GM19240 (cell line): ENCODE results near the gene POLK.
"Not testable (repeated sequence)": the region's sequence is repeated elsewhere in the genome, so short reads cannot be mapped to it uniquely, and the experiment has no call there.

Experiments
- DNase-seq: peaks from one replicate; pipeline ENCODE4 v3.0.0; 2011; ENCODE audit warnings: low spot score; ENCODE audit not compliant: insufficient read length

Gene POLK

DNA sequence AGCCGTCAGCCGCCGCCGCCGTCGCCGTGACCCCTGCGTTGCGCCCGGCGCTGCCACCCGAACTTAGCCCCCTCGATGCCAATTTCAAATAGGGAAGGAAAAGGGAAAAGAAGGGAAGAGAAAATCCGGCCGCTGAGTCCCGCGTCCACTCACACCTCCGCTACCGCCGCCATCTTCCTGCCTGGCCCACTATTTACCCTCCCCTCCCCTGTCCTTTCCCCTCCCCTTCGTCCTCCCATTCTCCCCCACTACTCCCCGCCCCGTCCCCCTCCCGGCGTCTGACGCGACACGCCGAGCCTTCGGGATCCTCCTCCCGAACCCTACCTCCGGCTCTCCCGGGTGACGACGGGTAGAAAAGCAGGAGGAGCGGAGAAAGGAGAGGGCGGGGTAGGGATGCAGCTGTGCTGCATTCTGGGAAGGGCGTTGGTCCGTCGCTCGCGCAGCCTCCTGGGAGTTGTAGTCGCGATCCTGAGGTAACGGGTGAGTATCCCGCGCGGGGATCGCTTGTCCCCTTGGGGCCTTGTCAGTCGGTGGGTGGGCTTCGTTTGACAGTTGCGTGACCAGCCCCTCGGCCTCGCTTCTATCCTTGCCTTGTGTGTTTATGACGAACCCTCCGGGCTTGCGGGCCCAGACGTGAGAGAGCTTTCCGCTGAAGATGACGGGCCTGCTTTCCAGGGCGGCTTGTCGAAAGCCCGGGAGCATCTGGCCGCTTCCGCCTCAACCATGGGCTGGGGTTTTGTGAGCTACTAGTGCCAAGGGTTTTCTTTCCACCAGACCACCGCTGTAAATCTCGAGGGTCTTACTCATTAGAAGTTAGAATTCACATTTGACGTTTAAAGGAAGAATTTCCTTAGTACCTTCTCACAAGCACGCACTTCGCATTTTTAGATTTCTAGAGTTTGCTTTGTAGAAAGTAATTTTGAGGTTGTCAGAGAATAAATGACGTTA lies at the start of gene POLK, which contains the start of gene CERT1:
Gene POLK, plus strand, starts transcription at position 457 of the 948 bp plus-strand sequence.
Gene CERT1, minus strand, starts transcription at position 195 of the 948 bp plus-strand sequence. CDS start 422 bp downstream, outside the sequence.
- DNase-seq = peak; percentile 43

DNA sequence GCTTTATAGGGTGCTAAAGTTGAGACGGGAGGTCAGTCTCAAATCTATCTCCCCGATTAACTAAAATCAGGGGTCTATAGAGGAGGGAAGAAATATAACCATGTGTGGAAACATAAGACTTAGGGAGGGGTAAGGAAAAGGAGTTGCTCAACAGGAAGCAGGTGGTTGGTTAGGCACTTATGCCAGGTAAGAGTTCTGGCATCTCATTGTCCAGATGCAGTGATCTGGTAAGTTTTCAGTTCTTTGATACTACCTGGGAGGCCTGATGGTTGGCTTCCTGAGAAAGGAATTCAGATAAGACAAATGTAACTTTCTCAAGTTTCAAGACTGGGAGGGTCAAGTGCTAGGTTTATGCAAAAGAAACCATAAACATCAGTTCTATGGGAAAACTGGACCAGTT lies 48.0 kb upstream of the POLK start:
- no peak for DNase-seq

DNA sequence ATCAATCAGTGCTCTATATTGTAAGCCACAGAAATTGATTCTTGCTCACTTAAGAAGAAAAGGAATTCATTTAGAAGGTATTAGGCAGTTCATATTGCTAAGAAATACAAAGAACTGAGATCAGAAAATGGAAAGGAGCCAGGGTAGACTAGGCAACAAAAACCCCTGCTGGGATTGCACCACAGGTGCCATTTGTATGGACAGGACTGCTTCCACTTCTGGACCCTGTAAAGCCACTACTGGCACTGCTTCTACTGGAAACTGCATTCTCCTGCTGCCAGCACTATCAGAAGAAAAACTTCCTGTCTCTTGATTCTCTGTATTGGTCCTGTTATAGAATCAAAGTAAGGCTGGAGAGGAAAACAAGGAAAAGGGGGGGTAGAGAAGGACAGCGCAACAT lies 46.2 kb upstream of the POLK start:
- DNase-seq = no peak

DNA sequence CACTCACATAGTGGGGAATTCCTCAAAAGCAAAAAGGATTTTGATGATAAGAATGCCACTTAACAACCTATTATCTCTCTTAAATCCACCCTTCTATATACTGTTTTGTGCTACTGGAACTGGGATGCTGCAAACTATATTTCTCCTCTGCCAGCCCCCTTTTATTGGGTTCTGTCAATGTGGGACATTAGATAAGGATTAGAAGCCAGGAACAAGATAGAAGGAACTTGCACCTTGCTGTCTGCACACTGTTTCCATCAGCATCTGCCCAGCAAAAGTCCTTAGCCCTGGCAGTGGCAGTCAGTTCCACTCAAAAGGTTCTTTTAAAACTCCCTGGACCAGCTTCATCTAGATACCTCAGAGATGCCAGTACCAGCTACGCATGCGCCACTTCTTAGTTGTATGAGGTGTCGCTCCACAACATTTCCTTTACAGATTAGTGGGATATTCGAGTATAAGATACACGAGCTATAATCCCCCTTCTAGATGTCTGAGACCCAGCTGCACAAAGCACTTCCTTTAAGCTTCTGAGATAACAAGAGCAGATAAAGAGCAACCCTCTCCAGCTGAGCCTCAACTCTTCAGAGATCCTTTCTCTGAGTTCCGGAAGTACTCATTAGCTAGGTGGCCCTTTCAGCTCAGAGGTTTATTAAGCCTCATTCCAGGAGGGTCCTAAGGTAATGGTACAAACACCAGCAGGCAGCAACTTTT lies 45.5 kb upstream of the POLK start:
- no peak for DNase-seq

DNA sequence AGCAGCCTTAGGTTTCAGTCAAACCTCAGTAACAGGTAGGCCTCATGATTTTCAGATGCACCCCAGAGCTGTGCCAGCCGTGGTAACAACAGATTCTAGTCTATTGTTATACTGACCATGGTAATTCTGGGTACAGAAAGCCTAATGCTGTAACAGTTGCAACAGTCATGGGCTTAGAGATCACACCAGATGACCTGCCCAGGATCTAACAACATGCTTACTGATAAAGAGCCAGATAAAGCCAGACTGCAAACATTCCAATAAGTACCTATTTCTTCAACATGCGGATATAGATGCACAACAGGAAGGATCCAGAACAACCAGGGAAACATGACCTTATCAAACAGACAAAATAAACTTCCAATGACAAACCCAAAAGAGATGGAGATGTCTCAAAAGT lies 43.1 kb upstream of the POLK start:
- DNase-seq = no peak

DNA sequence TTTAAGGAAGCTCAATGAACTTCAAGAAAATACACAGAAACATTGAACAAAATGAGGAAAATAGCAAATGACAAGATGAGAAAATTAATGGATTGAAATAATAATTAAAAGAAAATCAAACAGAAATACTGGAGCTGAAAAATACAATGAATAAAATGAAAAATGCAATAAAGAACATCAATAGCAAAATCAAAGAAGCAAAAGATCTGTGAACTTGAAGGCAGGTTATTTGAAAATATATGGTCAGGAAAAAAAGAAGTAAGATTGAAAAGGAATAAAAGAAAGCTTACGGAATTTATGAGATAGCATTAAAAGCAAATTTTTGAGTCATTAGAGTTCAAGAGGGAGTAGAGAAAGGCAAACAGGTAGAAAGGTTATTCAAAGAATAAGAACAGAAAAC lies 42.7 kb upstream of the POLK start:
- no peak for DNase-seq

DNA sequence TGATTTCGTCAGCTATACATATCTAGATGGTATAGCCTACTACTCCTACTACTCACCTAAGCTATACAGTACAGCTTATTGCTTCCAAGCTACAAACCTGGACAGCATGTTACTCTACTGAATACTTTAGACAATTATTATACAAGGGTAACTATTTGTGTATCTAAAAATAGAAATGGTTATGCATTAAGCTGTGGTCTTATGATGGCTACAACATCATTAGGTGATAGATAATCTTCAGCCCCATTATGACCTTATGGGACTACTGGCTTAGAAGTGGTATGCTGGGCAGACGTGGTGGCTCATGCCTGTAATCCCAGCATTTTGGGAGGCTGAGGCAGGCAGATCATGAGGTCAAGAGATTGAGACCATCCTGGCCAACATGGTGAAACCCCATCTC lies 40.5 kb upstream of the POLK start:
- DNase-seq = no peak

DNA sequence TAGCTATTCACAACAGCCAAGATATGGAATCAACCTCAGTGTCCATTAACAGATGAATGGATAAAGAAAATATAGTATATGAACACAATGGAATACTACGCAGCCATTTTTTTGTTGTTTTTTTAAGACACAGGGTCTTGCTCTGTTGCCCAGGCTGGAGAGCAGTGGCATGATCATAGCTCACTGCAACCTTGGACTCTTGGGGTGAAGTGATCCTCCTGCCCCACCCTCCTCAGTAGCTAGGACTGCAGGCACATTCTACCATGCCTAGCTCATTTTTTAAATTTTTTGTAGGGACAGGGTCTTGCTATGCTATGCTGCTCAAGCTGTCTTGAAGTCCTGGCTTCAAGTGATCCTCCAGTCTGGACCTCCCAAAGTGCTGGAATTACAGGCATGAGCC lies 38.7 kb upstream of the POLK start:
- no peak for DNase-seq

DNA sequence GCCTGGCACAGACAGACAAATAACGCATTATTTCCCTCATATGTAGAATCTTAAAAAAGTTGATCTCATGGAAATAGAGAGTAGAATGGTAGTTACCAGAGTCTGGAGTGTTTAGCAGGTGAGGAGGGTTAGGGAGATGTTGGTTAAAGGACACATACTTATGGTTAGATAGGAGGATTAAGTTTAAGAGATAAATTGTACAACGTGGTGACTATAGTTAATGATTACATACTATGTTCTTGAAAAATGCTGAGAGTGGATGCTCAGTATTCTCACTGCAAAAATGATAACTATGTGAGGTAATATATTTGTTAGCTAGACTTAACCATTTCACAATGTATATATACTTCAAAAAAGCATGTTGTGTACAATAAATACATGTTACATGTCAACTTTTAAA lies 38.2 kb upstream of the POLK start:
- DNase-seq = no peak

DNA sequence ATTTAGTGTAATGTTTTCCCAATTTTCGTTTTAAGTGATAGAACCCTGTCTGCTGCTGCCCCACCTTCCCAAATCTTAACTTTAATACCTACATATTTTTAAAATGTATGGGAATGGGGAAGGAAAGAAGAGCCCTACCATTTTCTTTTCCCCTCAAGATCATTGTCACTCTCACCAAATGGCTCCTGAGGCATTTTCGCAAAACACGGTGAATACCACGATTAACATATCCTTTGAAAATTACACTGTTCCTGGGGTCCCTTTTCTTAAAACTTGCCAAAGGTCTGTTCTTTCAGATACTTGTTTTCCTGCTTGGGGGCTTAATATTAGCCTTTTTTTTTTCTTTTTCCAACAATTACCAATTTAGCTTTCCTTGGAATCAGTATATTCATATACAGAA lies 36.3 kb upstream of the POLK start:
- DNase-seq = no peak

DNA sequence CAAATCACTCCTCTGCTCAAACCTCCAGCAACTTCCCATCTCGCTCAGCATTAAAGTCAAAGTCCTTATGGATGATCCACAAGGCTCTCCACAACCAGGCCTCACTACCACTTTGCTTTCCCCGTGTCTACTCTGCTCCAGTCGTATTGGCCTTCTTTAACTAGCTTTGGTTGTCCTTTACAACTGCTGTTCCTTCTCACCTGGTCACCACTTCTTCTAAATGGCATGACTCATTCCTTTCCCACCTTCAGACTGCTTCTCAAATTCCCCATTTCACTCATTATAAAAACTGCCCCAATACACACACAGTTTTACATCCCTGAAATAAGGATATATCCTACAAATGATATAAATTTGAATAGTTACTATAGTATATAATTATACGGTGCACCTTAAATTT lies 30.7 kb upstream of the POLK start:
- DNase-seq = no peak

DNA sequence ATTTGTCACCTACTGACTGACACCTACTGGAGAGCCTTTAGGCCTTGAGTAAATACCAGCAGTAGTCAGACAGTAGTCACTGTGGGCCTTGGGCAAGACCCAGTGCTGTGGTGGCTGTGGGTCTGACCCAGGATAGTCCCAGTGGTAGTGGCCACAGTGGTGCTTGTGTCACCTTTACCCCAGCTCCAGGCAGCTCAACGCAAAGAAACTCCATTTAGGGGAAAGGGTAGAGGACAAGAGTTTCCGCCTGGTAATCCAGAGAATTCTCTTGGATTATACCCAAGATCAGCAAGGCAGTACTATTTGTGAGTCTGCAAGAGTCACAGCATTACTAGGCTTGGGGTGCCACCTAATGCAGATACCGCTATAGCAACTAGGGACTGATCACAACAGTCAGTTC lies 29.2 kb upstream of the POLK start:
- no peak for DNase-seq

DNA sequence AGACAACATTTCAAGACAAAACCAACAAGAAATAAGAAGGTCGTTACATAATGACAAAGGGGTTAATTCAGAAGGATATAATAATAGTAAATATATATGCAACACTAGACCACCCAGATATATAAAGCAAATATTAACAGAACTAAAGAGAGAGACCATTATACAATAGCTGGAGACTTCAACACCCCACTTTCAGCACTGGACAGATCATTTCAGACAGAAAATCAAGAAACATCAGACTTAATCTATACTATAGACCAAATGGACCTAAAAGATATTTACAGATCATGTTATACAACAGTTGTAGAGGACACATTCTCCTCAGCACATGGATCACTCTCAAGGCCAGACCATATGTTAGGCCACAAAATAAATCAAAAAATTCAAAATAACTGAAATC lies 27.1 kb upstream of the POLK start:
- no peak for DNase-seq

DNA sequence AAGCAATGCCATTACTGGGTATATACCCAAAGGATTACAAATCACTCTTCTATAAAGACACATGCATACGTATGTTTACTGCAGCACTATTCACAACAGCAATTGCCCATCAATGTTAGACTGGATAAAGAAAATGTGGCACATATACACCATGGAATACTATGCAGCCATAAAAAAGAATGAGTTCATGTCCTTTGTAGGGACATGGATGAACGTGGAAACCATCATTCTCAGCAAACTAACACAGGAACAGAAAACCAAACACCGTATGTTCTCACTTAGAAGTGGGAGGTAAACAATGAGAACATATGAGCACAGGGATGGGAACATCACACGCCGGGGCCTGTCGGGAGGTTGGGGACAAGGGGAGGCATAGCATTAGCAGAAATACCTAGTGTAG lies 21.8 kb upstream of the POLK start:
- not testable (repeated sequence) for DNase-seq

DNA sequence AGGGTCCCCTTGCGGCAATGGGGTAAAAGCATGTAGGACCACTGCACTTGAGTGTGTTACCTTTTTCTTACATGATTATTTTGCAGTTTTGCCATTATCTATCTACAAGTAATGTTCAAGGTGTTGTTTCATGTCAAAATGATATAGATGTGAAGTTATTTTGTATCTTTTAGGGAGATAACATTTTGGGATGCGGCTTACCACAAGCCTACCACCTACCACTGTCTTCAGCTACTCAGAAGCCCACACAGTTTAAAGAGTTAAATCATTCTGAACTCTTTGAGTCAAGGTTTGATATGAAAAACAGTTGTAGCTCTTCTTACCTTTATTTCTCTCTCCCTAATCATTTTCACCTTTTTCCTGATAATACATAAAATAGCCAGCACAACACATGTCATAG lies 20.1 kb upstream of the POLK start:
- DNase-seq = no peak

DNA sequence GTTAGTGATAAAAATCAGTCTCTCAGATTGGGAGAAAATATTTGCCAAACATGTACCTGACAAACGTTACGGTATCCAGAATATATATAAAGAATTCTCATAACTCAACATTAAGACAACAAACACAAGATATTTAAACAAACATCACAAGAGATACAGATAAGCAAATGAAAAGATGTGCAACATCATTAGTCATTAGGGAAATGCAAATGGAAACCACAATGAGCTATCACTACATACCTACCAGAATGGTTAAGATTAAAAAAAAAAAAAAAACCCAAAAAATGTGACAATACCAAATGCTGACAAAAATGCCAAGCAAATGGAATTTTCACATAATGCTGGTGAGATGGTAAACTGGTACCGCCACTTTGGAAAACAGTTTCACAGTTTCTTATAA lies 15.7 kb upstream of the POLK start:
- DNase-seq = no peak

DNA sequence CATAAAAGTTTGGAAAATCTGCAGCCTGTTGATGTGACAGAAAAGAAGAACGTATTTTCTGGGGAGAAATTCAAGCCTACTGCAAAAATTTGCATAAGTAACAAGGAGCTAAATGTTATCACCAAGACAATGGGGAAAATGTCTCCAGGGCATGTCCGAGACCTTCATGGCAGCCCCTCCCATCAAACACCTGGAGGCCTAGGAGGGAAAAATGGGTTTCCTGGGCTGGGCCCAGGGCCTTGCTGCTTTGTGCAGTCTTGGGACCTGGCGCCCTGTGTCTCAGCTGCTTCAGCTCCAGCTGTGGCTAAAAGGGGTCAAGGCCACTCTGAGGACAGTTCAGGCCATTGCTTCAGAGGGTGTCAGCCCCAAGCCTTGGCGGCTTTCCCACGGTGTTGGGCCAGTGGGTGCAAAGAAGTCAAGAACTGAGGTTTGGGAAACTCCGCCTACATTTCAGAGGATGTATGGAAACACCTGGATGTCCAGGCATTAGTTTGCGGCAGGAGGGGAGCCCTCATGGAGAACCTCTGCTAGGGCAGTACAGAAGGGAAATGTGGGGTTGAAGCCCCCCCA lies 13.4 kb upstream of the POLK start:
- no peak for DNase-seq

DNA sequence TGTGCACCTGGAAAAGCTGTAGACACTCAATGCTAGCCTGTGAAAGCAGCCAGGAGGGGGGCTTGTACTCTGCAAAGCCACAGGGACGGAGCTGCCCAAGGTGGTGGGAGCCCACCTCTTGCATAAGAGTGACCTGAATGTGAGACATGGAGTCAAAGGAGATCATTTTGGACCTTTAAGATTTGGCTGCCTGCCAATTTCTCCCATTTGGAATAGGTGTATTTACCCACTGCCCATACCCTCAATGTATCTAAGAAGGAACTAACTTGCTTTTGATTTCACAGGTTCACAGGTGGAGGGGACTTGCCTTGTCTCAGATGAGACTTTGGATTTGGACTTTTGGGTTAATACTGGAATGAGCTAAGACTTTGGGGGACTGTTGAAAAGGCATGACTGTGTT lies 12.8 kb upstream of the POLK start:
- not testable (repeated sequence) for DNase-seq

DNA sequence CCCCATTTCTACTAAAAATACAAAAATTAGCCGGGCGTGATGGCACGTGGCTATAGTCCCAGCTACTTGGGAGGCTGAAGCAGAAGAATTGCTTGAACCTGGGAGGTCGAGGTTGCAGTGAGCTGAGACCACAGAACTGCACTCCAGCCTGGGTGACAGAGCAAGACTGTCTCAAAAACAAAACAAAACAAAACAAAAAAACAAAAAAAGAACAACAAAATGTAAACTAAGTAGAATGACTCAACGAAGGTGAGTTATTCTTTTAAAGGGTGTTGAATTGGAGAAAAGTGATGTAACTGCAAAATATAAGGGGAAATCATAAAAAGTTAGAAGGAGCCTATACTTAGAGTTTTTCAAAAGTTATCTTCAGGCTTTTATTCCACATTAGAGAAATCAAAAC lies 6.6 kb upstream of the POLK start:
- not testable (repeated sequence) for DNase-seq

DNA sequence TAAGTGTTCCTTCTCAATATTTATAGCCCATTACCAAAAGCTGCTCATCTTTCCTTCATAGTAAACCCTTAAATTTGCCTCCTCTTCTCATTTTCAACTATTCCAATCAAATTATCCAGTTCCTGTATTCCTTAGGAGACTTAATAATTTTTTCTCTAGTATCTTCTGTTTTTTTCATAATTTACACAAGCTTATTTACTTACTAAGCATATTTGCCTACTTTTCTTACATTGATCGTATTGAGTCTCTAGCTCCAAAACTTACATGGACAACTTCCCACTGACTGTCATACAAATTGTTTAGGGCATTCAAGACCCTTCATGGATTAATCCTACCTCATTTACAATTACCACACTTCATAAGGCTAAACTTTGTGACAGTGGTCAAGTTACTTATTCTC lies 3.9 kb upstream of the POLK start:
- no peak for DNase-seq

DNA sequence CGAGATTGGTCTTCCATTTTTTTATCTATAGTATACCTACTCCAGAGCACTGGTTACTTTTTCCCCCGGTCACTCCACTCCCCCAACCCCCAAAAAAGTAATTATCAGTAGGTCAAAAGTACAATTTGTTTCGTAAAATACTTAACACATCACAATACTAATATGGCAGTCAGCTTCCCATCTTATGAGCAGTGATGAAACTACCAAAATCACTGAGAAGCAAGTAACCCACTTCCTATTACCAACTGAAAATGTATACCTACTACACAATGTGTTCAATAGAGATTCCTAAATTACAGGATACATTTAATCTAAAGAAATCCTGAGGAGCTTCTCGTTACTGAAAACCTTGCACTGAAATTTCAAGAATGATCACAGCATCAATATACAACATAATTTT lies 2.1 kb upstream of the POLK start:
- no peak for DNase-seq

DNA sequence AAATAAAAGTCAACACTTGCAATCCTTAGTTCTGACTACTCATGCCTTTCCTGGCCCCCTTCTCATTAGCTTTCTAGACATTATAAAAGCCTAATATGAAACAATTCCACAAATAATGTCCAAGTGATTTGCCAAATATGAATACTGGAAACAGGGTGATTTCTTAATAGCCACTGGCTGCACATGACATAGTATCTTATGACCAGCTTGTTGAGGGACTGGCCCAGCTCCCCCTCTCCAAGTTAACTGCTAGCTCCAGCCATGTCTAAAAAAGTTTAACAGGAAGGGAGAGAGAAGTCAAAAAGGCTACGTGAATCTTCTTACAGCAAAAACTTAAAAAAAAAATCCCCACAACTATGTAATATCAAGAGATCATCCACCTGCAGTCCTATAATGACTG lies 1.7 kb upstream of the POLK start:
- DNase-seq = no peak
